ENCODE data around the gene AP2A2.

Gene AP2A2

DNA sequence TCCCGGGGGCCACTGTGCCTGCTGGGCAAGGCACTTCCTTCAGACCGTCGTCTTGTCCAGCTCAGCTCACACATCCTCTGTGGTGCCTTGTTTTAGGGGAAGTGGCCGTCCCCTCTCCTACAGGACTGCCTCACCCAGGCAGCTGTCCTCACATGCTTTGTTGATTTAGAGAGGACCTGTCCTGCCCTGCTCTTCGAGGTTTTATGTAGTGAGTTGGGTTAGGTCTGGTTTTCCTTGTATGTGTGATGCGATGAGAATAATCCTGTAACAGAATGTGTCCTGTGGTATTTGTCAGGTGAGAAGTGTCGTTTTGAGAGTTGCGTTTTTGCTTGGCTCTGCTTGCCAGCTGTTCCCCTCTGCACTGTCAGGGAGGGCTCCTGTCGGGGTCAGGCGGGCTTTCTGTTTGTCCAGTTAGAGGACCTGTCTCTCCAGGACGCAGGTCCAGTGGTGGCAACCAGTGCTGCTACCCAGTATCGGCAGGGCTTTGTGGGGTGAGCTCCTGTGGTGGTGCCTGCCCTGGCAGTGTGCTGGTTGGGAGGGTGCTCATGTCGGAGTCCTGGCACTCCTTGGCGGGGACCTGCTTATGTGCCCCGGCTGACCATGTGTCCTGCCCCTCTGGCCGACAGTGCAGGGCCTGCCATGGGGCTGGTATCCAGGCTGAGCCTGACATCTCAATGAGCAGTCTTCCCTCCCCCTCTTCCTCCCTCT, 69.5 kb downstream of the AP2A2 start:
- DNase-seq (ENCODE audit: low read depth in 2 of 2, low spot score in 1 of 2), result no peak

DNA sequence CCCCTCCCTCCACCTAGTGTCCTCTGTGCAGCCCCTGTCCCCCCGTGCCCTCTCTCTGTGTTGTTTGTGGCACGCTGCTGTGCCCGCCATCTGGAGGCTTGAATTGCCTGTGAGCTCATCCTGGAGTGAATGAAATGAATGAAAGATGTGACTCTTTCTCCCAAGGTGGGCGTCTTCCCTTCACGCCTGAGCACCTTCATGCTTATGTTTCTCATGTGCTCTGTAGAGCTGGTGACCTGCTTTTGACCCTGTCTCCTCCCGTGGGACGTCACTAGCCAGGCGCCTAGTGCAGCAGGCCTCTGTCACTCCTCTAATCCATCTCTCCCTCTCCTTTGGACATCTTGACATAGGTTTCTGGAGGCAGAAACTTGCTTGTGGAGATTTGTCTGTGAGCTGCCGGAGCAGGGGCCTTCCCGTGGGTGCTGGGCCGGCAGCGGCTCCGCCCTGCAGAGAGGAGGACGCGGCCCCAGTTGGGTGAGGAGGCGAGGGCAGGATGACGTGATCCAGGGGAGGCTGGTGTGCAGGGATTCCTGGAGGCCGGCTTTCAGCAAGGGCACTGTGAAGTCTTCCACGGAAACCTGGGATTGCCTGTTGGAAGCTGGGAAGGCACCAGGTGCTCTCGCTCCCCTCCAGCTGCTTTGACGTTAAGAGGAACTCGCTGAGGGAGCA, 70.2 kb downstream of the AP2A2 start:
- DNase-seq (ENCODE audit: low read depth in 2 of 2, low spot score in 1 of 2), result no peak

DNA sequence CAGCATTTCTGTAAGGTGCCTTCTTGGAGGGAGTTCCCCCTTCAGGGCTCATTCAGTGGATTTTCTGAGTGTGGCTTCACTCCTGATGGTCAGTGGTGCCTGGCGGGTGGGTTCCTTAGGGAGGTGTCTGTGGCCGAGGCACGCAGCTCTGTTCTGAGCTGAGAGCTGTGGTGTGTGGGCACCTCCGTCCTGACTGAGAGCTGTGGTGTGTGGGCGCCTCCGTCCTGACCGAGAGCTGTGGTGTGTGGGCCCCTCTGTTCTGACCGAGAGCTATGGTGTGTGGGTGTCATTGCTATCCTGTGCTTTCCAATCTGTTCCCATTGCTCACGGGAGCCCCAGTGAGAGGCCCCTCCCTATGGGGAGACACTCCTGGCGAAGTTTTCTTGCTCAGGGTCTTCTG, 71.0 kb downstream of the AP2A2 start:
- DNase-seq (ENCODE audit: low read depth in 2 of 2, low spot score in 1 of 2), result no peak

DNA sequence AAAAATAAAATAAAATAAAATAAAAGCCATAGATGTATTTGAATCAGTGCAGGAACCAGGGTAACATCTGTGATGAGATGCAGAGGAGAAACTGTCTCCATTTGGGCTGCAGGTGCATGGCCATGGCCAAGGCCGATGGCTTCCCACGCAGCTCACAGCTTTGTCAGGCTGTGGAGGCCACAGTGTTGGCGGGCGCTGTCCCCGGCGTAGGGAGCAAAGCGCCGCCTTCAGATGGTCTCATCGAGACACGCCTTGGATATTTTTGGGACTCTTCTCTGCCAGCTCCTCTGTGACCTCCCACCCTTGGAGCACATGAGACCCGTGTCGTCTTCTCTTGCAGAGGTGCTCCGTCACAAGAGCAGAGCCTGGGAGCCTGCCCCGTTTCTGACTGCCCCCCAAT, 72.2 kb downstream of the AP2A2 start:
- no peak for DNase-seq (ENCODE audit: low read depth in 2 of 2, low spot score in 1 of 2)

DNA sequence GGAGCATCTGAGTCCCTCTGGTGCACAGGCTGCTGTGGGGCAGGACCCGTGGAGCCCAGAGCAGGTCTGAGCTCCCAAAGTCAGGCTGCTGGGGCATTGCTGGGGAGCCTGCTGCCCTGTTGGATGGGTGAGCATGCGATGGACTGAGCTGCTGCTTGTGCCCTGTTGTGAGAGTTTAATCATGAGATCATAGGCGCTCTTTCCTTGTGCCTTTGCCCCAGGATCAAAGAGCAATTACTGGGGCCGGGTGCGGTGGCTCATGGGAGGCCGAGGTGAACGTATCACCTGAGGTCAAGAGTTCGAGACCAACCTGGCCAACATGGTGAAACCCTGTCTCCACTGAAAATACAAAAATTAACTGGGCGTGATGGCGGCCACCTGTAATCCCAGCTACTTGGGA, 73.3 kb downstream of the AP2A2 start:
- no peak for DNase-seq (ENCODE audit: low read depth in 2 of 2, low spot score in 1 of 2)

DNA sequence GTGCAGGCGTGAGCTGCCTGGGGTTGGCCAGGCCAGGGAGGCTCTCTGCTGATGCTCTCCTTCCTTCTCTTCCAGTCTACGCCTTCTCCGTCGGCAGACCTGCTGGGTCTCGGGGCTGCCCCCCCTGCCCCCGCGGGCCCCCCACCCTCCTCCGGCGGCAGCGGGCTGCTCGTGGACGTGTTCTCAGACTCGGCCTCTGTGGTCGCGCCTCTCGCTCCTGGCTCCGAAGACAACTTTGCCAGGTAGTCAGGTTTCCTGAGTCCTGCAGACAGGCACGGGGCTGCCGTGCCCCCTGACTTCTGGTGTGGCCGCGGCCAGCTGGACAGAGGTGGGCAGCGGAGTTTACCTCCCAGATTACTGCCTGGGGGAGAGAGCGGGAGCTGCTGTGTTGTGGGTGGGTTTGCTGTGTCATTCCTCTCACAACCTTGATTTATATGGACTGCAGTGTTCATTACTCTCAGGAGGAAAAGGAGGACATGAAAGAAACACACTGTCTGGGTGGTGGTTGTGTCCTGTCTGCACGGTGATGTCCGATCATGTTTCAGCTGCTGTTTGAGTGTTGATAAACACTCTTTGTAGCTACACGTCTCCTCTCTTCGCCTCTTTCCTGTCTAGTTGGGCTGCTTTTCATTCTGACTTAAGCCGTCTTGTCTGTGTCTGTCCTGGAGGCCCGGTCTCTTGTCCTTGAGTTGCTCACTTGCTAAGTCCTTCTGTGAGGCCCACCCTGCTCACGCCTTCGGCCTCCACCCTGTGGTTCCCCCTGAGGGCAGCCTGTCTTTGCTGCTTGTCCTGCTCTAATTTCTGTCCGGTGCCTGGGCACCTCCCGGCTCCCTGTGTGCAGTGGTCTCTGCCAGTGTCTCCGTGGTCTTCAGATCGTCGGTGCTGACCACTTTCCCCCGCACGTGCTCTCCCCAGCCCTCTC, 74.9 kb downstream of the AP2A2 start:
- DNase-seq (ENCODE audit: low read depth in 2 of 2, low spot score in 1 of 2), result no peak

DNA sequence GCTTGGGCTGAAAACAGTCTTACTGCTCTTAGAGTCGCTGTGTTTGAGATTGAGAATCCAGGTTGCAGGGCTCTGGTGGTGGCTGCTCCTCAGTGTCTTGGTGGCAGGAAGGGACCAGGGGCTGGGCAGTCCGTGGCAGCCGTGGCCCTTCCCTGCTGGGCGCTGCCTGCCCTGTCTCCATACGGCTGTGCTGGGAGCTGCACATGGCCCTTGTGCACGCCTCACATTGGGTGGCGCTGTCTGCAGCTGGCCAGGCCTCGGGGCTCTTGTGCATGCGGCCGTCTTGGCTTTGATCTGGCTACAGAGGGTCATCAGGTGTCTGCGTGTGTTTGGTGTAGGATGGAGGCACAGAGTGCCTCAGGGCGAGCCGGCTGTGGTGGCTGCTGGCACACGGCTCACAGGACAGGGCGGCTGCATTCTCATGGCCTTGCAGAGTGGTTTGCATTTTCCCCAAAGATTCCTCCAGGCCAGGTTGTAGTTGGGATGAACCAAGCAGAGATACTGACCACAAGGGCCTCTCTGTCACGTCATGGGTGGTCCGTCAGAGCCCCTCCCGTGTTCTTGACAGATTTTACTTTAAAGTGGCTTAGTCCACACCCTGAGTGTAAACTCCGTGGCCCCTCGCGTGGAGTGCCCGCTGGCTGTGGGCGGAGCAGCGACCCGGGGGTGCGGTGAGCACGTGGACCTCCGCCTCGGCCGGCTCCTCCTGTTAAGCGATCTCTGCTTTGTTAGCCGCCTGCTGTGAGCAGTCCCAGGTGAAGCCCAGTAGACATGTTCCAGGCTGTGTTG, 76.1 kb downstream of the AP2A2 start:
- DNase-seq (ENCODE audit: low read depth in 2 of 2, low spot score in 1 of 2), result no peak

DNA sequence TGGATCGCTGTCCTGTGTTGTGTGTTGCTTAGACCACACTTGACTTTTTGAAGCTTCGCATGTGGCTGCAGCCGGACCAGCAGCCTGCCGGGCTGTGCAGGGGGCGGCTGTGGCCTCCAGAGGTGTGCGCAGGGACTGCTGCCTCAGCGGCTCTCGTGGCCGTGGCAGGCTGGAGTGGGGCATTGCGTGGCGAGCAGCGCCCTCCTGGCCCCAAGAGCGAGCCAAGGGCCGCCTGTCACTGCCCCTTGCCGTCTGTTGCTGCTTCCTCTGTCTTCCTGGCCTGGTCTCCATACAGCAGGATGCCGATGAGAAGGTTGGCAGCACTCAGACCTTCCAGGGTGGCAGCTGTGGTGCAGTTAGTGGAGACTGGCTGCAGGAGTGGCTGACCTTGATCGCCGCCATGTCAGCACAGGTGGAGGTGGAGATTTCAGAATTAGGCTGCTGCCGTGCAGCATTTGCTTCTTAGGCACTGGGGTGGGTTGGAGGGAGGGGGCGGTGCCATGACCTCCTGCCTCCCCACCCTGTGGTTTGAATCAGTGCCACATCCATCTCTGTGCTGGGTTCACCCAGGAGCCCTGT, 76.8 kb downstream of the AP2A2 start:
- DNase-seq (ENCODE audit: low read depth in 2 of 2, low spot score in 1 of 2), result no peak

DNA sequence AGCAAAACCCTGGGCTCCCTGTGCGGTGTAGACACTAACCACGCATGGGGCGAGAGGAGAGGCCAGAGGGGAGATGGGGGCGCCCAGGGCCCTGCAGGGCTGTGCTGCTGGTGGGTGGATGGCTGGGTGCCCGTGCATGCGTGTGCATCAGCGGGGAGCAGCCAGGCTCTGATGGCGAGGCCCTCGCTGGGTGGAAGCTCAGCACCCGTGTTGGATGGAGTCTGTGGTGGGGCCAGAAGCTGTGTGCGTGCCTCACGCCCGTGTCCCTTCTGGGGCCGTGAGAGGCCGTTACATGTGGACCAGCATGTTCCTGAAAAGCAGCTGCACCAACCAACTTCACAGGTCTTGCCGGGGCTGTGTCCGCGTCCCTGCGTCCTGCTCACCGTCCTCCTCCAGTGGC, 77.5 kb downstream of the AP2A2 start:
- no peak for DNase-seq (ENCODE audit: low read depth in 2 of 2, low spot score in 1 of 2)

DNA sequence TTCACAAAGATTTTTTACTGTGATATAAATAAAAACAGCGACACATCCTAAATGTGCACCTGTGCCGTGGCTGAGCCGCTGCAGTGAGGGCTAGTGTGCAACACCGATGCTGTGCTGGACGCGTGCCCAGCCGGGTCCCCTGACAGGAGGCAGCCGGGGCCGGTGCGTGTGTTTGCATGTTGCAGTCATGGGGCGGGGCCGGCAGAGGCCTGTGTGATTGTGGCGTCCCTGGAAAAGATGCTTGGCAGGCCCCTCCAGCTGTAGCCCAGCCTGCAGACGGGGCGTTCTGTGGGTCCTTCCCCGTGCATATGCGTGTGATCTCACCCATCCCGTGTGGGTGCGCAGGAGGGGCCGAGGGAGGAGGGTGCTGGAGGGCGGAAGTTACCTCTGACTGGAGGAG, 80.3 kb downstream of the AP2A2 start:
- no peak for DNase-seq (ENCODE audit: low read depth in 2 of 2, low spot score in 1 of 2)

DNA sequence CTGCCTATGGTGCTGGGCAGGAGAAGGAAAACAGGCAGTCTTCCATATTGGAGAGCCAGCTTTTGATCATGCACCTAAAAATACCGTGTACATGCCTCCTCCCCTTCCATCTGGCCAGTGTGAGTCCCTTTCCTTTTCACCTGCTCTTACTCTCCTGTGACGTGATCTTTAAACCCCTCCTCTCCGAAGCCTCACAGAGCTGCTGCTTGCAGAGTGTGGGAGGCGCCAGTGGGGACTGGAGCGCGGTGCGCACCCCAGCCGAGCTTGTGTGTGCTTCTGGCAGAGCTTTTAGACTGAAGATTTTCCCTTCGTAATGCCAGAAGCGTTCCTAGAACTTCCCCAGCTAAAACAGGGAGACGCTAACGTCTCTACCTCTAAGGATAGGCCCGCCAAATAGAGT, 81.1 kb downstream of the AP2A2 start:
- no peak for DNase-seq (ENCODE audit: low read depth in 2 of 2, low spot score in 1 of 2)

DNA sequence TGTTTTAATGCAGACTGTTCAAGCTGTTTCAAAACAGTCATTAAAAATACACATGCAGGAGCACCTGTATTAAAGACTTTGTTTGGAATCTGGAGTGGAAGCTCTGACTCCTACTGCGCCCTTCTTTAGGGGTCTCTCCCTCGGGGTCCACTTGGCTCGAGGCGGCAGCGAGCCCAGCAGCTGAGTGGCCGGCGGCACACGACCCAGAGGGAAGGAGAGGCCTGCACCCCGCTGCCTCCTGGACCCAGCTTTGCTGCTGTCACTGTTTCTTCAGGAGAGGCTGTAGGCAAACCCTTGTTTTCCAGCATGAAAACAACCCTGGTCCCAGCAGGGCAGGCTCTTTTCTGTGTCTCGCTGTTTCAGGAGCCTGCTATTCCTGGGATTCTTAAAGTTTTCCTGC, 81.6 kb downstream of the AP2A2 start:
- no peak for DNase-seq (ENCODE audit: low read depth in 2 of 2, low spot score in 1 of 2)

DNA sequence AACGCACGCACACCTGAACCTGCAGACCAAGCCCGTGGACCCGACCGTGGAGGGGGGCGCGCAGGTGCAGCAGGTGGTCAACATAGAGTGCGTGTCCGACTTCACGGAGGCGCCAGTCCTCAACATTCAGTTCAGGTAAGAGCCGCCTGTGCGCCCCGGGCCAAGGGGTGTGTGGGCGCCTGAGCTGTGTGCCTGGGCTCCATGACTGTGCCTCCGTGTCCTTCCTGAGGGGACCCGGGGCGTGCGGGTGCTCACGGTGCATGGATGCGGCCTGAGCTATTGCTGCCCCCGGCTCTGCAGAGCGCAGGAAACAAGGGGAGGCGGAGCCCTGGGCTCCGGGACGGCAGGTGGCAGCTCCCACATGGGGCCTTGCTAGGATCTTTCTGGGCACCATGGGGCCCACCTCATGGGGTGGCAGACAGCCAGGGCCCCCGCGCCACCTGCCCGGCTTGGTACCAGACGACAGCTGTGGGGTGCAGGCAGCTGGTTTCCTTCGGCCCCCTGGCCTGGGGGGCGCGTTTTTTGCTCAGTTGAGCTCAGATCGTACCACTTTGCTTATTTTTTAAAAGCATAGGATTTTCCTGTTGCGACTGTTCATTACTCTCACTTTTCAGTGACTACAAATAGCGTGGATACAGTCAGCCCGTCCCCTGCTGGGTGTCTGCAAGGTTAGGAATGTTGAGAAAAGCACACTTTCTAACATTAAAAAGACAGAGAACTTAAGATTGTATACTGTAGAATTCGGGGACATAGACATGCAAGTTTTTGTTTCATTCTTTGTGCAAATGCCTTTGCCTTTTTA, 82.5 kb downstream of the AP2A2 start:
- no peak for DNase-seq (ENCODE audit: low read depth in 2 of 2, low spot score in 1 of 2)

DNA sequence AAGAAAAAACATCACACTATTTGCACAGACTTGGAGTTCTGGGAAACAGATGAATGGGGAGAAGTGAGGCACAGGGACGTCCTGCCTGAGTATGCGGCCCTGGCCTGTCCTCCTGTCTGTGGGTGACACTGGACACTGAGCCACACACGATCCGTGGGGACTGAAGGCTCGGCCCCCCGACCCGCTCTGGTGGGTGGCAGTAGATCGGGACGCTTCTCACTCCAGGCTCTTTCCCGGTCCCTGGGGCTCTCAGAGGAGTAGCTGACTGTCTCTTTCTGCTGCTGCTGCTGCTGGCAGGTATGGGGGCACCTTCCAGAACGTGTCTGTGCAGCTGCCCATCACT, 83.1 kb downstream of the AP2A2 start:
- DNase-seq (ENCODE audit: low read depth in 2 of 2, low spot score in 1 of 2), result no peak

DNA sequence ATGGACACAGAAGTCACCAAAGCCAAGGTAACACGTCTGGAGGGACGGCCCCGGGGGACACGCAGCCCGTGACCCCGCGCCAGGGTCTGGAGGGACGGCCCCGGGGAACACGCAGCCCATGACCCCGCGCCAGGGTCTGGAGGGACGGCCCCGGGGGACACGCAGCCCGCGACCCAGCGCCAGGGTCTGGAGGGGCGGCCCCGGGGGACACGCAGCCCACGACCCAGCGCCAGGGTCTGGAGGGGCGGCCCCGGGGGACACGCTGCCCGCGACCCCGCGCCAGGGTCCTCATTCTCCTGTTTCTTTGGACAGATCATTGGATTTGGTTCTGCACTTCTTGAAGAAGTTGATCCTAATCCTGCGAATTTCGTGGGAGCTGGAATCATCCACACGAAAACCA, 83.7 kb downstream of the AP2A2 start:
- no peak for DNase-seq (ENCODE audit: low read depth in 2 of 2, low spot score in 1 of 2)

DNA sequence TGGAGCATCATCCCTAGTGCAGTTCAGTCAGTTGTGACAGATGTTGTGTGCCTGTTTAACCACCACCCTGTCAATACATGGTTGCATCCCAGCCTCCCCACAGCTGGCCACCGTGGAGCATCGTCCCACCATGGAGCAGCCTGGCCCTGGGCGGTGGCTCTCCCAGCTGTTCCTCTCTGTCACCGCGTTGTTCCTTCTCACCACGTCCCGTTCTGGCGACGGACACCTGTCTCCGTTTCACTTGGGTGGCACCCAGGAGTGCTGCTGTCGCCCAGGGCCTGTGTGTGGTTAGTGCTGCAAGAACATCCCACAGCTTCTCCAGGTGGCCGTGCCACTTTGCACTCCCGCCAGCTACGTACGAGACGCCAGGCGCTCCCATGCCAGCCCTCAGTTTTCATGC, 84.3 kb downstream of the AP2A2 start:
- no peak for DNase-seq (ENCODE audit: low read depth in 2 of 2, low spot score in 1 of 2)

DNA sequence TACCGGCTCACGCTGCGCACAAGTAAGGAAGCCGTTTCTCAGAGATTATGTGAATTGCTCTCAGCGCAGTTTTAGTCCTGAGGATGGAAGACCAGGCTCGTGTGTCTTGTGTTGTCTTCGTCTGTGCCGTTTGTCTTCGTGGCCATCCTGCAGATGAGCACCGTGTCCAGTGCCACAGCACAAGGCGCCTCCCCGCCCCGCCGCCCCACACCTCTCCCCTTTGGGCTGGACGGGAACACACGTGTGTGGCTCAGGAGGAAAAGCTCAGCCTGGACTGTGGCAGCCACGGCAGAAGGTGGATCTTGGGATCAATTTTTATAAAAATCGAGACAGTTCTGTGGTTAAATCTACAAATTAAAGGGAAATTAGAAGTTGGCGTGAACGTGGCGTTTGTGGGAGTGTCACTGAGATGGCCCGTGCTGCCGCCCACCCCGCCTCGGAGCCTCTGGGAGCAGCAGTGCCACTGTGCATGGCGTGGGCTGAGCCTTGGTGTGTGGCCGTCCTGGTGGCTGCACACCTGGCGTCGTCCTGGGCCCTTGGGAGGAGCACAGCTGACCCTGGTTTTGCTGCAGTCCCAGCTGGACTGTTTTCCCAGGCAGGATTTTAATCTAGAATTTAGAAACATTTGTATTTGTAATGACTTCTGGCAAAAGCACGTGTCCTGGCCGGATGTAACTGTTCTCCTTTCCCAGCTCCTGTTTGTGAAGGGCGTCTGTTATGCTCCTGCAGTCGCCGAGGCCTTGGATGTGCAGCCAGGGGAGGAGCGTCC, 85.1 kb downstream of the AP2A2 start:
- DNase-seq (ENCODE audit: low read depth in 2 of 2, low spot score in 1 of 2), result no peak

DNA sequence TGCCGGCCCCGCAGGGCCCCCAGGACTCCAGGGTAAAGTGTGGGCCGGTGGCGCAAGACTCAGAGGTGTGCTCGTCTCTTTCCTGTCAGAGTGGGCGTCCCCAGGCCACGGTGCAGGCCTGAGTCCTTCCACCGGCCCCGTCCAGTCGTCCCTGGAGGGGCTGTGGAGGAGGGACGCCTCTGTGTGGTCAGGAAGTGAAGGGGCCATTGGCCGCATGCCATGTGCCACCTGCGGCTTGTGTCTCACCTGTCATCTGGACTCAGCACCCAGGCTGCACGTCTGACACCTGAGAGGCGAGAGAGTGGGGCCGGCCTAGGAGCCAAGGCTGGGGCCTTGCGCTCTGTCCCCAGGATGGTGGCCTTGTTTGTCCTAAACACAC, 85.6 kb downstream of the AP2A2 start:
- no peak for DNase-seq (ENCODE audit: low read depth in 2 of 2, low spot score in 1 of 2)

DNA sequence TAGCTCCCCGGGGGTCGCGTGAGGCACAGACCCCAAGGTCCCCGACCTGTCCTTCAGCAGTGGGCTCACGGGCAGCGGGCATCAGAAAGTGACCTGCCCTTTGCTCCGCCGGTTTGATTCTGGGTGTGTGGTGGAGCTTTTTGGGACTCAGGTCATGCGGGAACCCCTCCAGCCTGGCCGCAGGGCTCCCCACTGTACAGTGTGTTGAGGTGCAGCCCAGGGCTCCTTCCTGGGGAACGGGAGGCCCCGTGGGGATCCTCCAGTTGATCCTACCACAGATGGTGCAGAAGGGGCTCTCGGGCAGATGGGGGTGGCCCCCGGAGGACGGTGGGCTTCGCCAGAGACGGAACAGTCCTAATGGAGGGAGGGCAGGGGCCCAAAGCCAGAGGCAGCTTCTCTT, 86.6 kb downstream of the AP2A2 start:
- DNase-seq (ENCODE audit: low read depth in 2 of 2, low spot score in 1 of 2), result no peak

All from stimulated activated CD8-positive, alpha-beta memory T cell treated with anti-CD3 and anti-CD28 coated beads, Interleukin-4, amount 100 ng/mL, for 1 hour (primary cell).